Stimulated activated CD4-positive, alpha-beta T cell treated with anti-CD3 and anti-CD28 coated beads, TNF-alpha, amount 100 ng/mL, for 24 hours (primary cell): Measurements from ENCODE around the gene XPR1.
A peak's percentile ranks its signal among the peaks of the same experiment; 100 is the strongest.

Experiments used
- DNase-seq, 3 experiments: peaks; one replicate each; pipeline ENCODE4 v3.0.0-alpha.2; 2020; ENCODE audit warnings: low read depth in 3 of 3

XPR1 gene

GRCh38 chr1:180916771-180917170, 284.9 kb downstream of the XPR1 start:
- no peak for DNase-seq

DNA sequence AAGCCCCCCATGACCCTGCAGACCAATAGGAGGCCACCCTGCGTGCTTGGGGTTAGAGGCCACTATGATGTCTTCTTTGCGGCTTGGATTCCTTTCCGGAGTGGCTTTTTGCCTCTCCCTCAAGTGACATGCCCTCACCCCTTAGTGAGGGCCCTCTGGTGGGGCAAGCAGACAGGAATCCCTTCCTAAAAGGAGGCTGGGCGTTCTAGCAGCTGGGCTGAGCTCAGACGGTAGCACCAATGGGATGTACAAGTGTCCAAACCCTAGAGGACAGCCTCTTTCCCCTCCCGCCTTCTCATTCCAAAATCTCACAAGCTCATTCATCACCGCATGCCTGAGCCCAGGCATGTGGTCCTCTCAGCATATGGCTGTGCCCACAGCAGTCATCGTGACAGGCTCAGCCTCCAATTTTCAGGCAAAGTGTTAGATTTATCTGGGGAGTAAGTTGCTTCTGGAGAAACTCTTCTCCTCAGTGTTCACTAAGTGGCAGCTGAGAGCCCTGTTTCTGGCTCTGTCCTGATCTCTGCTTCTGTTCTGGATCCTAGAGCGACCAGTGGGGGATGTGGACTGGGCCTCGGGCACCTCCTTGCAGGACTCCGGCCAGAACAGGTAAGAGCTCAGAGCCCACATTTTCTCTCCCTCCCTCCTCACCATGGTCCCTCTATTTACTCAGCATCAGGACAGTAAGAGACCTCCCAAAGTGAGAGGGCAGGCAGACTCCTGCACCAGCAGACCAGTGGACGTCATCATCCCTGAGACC, 285.7 kb downstream of the XPR1 start:
- DNase-seq = no peak

DNA sequence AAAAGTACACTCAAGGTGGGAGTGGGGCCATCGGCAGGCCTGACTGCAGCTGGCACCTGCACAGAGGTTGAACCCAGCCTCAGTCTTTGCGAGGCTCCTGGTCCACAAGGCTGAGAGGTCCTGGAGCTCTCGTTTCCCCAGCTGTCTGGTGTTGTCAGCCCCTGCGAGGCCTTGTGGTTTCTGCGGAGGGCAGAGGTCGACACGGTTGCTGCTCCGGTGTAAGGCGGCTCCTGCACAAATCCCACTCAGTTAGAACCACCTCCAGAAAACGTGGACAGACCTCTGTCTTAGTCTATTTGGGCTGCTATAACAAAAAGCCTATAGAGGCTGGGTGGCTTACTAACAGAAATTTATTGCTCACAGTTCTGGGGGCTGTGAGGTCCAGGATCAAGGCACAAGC, 286.7 kb downstream of the XPR1 start:
- no peak for DNase-seq

GRCh38 chr1:180919183-180919700, 287.4 kb downstream of the XPR1 start:
- DNase-seq = no peak

DNA sequence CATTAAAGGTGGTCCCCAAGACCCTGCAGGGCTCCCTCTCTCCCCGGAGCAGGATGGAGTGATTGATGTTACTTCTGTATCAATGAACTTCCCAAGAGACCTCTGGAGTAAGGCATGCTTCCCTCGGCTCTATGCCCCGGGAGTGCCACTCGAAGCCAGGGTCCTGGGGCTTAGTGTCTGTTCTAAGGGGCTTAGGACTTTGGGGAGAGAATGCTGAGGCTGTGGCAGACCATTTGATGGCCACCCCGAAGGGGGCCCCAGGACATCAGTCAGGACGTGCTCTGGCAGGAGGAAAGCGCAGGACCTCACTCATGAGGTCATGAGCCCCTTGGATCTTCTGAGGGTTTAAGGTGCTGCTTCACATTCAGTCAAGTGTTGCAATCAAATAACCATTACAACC, 288.4 kb downstream of the XPR1 start:
- DNase-seq = no peak

GRCh38 chr1:180920702-180921101, 288.9 kb downstream of the XPR1 start:
- no peak for DNase-seq

- no peak for DNase-seq
These were observed 289.6 kb downstream of the XPR1 start for GRCh38 chr1:180921386-180921785.

GRCh38 chr1:180921891-180922630, 290.2 kb downstream of the XPR1 start:
- no peak for DNase-seq

GRCh38 chr1:180922631-180923015, 290.8 kb downstream of the XPR1 start:
- no peak for DNase-seq

DNA sequence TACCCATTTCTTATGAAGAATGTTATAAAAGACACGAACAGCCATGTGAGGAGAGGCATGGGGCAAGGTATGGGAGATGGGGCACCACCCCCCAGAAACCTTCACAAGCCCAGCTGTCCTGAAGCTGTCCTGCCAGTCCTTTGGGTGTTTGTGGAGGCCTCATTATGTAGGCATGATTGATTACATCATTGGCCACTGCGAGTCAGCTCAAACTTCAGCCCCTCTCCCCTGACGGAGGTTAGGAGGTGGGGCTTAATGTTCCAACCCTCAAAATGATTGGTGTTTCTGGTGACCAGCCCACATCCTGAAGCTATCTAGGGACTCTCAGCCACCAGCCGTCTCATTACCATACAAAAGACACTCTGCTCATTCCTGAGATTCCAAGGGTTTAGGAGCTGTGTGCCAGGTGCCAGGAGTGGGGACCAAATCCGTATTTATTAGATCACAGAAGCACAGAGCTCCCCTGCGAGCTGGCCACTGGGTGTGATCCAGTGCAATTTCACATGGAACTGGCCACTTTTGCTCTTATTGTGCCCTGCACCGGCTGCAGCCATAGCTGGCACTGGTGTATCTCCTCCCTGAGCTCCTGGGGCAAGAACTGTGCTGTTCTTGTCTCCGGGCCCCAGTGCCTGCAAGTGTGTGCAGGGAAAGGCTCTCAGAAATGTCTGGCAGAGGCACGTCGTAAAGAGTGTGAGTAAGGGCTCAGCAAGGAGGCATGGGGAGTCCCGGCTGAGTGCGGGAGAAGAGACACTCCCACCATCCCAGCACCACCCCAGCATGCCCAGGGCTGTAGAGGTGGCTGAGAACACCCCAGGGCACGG, 291.4 kb downstream of the XPR1 start:
- no peak for DNase-seq

DNA sequence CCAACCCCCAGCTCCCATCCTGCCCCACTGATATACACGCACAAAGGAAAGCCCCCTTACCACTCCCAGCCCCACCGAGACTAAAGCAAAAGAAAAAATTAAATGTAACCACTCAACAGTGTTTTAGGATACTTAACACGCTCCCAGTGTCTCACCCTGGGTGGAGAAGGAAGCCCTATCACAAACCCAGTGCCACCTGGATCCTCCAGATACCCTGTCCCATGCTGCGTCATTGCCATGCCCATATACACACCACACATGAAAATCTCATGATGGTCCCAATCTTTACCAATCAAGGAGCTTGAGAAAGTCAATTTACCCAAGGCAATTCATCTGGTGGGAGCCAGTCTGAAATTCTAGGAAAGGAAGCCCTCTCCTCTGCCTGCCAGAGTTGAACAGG, 292.1 kb downstream of the XPR1 start:
- DNase-seq = no peak

DNA sequence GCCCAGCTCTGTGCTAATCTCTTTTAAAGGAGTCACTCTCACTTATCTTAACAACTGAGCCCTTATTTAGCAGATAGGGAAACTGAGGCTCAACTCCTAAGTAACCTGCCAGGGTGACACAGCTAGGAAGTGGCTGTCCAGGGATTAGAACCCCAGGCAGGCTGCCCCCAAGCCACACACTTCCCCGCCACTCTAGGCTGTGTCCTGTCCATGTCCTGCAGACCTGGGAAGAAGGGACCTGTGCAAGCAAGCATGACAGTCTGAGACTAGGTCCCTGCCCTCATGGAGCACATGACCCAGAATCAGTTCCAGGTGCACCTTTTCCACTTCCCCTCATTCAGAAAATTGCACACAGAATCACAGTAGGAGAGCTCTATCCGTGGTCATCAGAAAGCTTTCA, 293.1 kb downstream of the XPR1 start:
- no peak for DNase-seq

GRCh38 chr1:180925471-180926051, 293.7 kb downstream of the XPR1 start:
- no peak for DNase-seq

GRCh38 chr1:180926164-180926981, 294.6 kb downstream of the XPR1 start:
- peak in 1 of 3 experiments; percentile 5 for DNase-seq

GRCh38 chr1:180927348-180927747, 295.5 kb downstream of the XPR1 start:
- no peak for DNase-seq

- no peak for DNase-seq
These were observed 296.0 kb downstream of the XPR1 start for GRCh38 chr1:180927841-180928240.

- DNase-seq = no peak
These were observed 296.8 kb downstream of the XPR1 start for GRCh38 chr1:180928331-180929230.

DNA sequence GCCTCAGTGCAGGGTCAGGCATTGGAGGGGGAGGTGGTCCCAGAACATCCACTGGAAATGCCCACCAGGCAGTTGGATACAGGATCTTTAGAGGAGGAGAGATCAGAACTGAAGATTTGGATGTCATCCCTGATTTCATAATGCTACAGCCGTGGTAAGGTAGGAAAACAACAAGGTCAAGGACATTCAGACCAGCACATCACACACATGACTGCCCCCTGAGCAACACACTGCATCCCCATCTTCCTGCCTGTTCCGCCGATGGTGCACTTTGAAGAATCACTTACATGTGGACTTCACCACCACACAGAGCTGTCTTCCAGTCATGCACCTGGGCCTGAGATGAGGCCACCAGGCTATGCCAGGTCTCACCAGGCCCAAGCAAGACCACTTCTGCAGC, 297.6 kb downstream of the XPR1 start:
- no peak for DNase-seq

DNA sequence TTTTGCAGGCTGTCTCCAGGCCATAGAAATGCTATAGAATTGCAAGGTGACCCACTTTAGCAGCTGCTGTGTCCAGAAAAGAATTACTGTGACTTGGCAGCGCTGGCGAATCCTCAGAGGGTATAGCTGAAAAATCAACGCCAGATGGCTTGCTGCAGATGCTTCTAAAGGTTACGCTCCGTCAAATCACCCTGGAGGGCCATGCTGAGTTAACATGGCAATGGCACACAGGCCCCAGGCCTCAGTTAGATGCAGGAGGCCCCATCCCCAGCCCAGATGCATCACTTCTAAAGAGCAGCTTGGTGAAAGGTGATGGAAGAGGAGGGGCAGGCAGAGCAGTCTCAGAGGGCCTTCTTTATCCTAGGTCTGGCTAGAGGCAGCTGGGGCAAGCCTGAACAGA, 298.9 kb downstream of the XPR1 start:
- DNase-seq = no peak

GRCh38 chr1:180931529-180931928, 299.7 kb downstream of the XPR1 start:
- no peak for DNase-seq
